Ectodermal cell (in vitro differentiated cells): ENCODE measurements around the gene FUZ.
"Not testable (repeated sequence)": the region's sequence is repeated elsewhere in the genome, so short reads cannot be mapped to it uniquely, and the experiment has no call there.

Experiments used
- H3K27ac ChIP-seq: 2 replicates; pipeline ENCODE4 v1.7.0; 2013; ENCODE audit warnings: mild to moderate bottlenecking, low read depth, low read length; ENCODE audit not compliant: insufficient read depth, poor library complexity, severe bottlenecking
- H3K27me3 ChIP-seq: 2 replicates; pipeline ENCODE4 v1.7.0; 2013; ENCODE audit warnings: mild to moderate bottlenecking, low read length; ENCODE audit not compliant: insufficient read depth, control insufficient read depth, poor library complexity, severe bottlenecking
- H3K36me3 ChIP-seq: one replicate; pipeline ENCODE4 v1.7.0; 2013; ENCODE audit warnings: low read length; ENCODE audit not compliant: control insufficient read depth, insufficient read depth
- H3K4me1 ChIP-seq: one replicate; pipeline ENCODE4 v1.7.0; 2013; ENCODE audit warnings: low read length; ENCODE audit not compliant: control insufficient read depth, insufficient read depth
- H3K4me3 ChIP-seq: 2 replicates; pipeline ENCODE4 v1.7.0; 2013; ENCODE audit warnings: low read depth, low read length, control low read depth; ENCODE audit not compliant: insufficient read depth
- H3K9me3 ChIP-seq: 2 replicates; pipeline ENCODE4 v1.7.0; 2013; ENCODE audit warnings: mild to moderate bottlenecking, low read length, moderate library complexity; ENCODE audit not compliant: control insufficient read depth
- WGBS, 2 experiments: methylation state at CpG; one replicate each; pipeline ENCODE4 v1.1.7; 2013; ENCODE audit warnings: missing lambda C conversion rate in 2 of 2; 5-methylcytosine and 5-hydroxymethylcytosine counted together

Gene FUZ

GRCh38 chr19:49831592-49831991 lies 18.5 kb upstream of the FUZ start:
- 95 to 96% methylated on average over 8 of the region's 8 CpGs for WGBS, 2 experiments
- Histone ChIP-seq H3K27me3 (no peaks in the 10 kb centered on the region), H3K27ac (no peak overlapping the region), H3K36me3 (peaks cover 34% of the 10 kb centered on the region), H3K9me3 (no peaks in the 10 kb centered on the region), H3K4me1 (no peaks in the 10 kb centered on the region), H3K4me3 (no peak overlapping the region)

GRCh38 chr19:49830766-49831165 lies 17.7 kb upstream of the FUZ start:
- 94 to 95% methylated on average over 12 of the region's 12 CpGs for WGBS, 2 experiments
- no peak overlapping the region for H3K4me3 ChIP-seq
- no peak overlapping the region for H3K27ac ChIP-seq
- no peaks in the 10 kb centered on the region for H3K4me1 ChIP-seq
- no peaks in the 10 kb centered on the region for H3K27me3 ChIP-seq
- H3K9me3 ChIP-seq, result no peaks in the 10 kb centered on the region
- peaks cover 29% of the 10 kb centered on the region for H3K36me3 ChIP-seq

- H3K27me3 ChIP-seq, result no peaks in the 10 kb centered on the region
- no peak overlapping the region for H3K4me3 ChIP-seq
- peaks cover 22% of the 10 kb centered on the region for H3K36me3 ChIP-seq
- no peak overlapping the region for H3K27ac ChIP-seq
- H3K9me3 ChIP-seq, result no peaks in the 10 kb centered on the region
- H3K4me1 ChIP-seq, result no peaks in the 10 kb centered on the region
- WGBS, 2 experiments, result 95 to 96% methylated on average over 18 of the region's 18 CpGs
These were observed 16.6 kb upstream of the FUZ start for GRCh38 chr19:49829721-49830120.

- Histone ChIP-seq H3K27me3 (no peaks in the 10 kb centered on the region), H3K9me3 (no peaks in the 10 kb centered on the region), H3K4me1 (no peaks in the 10 kb centered on the region), H3K4me3 (no peak overlapping the region), H3K36me3 (peaks cover 20% of the 10 kb centered on the region), H3K27ac (no peak overlapping the region)
- 91 to 95% methylated on average over 8 of the region's 8 CpGs for WGBS, 2 experiments
These were observed 16.1 kb upstream of the FUZ start for GRCh38 chr19:49829200-49829599.

- Histone ChIP-seq H3K9me3 (no peaks in the 10 kb centered on the region), H3K27me3 (no peaks in the 10 kb centered on the region), H3K4me1 (no peaks in the 10 kb centered on the region), H3K4me3 (no peak overlapping the region), H3K27ac (no peak overlapping the region), H3K36me3 (peaks cover 18% of the 10 kb centered on the region)
- WGBS, 2 experiments, result 93 to 96% methylated on average over 14 of the region's 14 CpGs
These were observed 13.9 kb upstream of the FUZ start for GRCh38 chr19:49827034-49827433.

GRCh38 chr19:49824662-49825061 lies 11.6 kb upstream of the FUZ start:
- no peak overlapping the region for H3K27ac ChIP-seq
- H3K9me3 ChIP-seq, result no peaks in the 10 kb centered on the region
- WGBS, 2 experiments, result 92 to 93% methylated on average over 6 of the region's 6 CpGs
- peaks cover 20% of the 10 kb centered on the region for H3K36me3 ChIP-seq
- H3K27me3 ChIP-seq, result no peaks in the 10 kb centered on the region
- H3K4me3 ChIP-seq, result no peak overlapping the region
- H3K4me1 ChIP-seq, result no peaks in the 10 kb centered on the region

- peaks cover 18% of the 10 kb centered on the region for H3K36me3 ChIP-seq
- H3K27ac ChIP-seq, result no peak overlapping the region
- no peaks in the 10 kb centered on the region for H3K27me3 ChIP-seq
- WGBS, 2 experiments, result 89% methylated on average over 12 of the region's 12 CpGs
- H3K4me3 ChIP-seq, result no peak overlapping the region
- no peaks in the 10 kb centered on the region for H3K9me3 ChIP-seq
- peaks cover 6% of the 10 kb centered on the region for H3K4me1 ChIP-seq
These were observed 10.4 kb upstream of the FUZ start for GRCh38 chr19:49823472-49823871.

- Histone ChIP-seq H3K4me1 (peaks cover 6% of the 10 kb centered on the region), H3K4me3 (no peak overlapping the region), H3K36me3 (peaks cover 13% of the 10 kb centered on the region), H3K9me3 (no peaks in the 10 kb centered on the region), H3K27me3 (no peaks in the 10 kb centered on the region), H3K27ac (no peak overlapping the region)
- 96 to 97% methylated on average over 10 of the region's 10 CpGs for WGBS, 2 experiments
These were observed 7.0 kb upstream of the FUZ start for GRCh38 chr19:49820125-49820524.

- not testable (repeated sequence) for H3K27me3 ChIP-seq, H3K9me3 ChIP-seq, H3K27ac ChIP-seq, H3K4me1 ChIP-seq
- H3K4me3 ChIP-seq, result peak overlapping the region; percentile 99
- H3K36me3 ChIP-seq, result peaks cover 13% of the 10 kb centered on the region
- 90% methylated on average over 7 of the region's 7 CpGs for WGBS, 2 experiments
These were observed 6.5 kb upstream of the FUZ start for GRCh38 chr19:49819452-49820115.

- 46 to 49% methylated on average over 16 of the region's 16 CpGs for WGBS, 2 experiments
- Histone ChIP-seq H3K9me3 (no peaks in the 10 kb centered on the region), H3K27ac (peak overlapping the region; percentile 5), H3K27me3 (no peaks in the 10 kb centered on the region), H3K36me3 (peaks cover 13% of the 10 kb centered on the region), H3K4me3 (peak overlapping the region; percentile 99), H3K4me1 (peaks cover 6% of the 10 kb centered on the region)
These were observed 5.7 kb upstream of the FUZ start for GRCh38 chr19:49818649-49819370.
